OCI-LY3 (cell line): ENCODE data around the gene BCKDHA.
A peak's percentile ranks its signal among the peaks of the same experiment; 100 is the strongest.

Source experiments
- H2AFZ ChIP-seq: fragments of 200-600, 300-600 bp; shearing (Covaris generic); 2 replicates; pipeline ENCODE4 v1.6.0; 2014; ENCODE audit warnings: antibody characterized with exemption, low read depth, low read length
- H3K27ac ChIP-seq: fragments of 200-600, 300-600 bp; sonication (generic); 2 replicates; pipeline ENCODE4 v1.5.1; 2014; ENCODE audit warnings: mild to moderate bottlenecking, low read length, moderate library complexity, mixed read lengths
- H3K27me3 ChIP-seq: fragments of 200-600, 300-600 bp; sonication (generic); 2 replicates; pipeline ENCODE4 v1.6.1; 2014; ENCODE audit warnings: low read depth, low read length, mixed read lengths
- H3K36me3 ChIP-seq: fragments of 200-600, 300-600 bp; sonication (generic); replicated peaks from 2 replicates; pipeline ENCODE3; 2014; ENCODE audit warnings: low read depth, low read length, mixed read lengths
- H3K4me1 ChIP-seq: fragments of 300-600, 200-600 bp; sonication (generic); 2 replicates; pipeline ENCODE4 v1.6.1; 2014; ENCODE audit warnings: low read length, mixed read lengths
- H3K4me2 ChIP-seq: fragments of 200-600, 300-600 bp; sonication (generic); 2 replicates; pipeline ENCODE4 v1.6.1; 2014; ENCODE audit warnings: low read length, mixed read lengths
- H3K4me3 ChIP-seq: fragments of 300-600, 200-600 bp; sonication (generic); 2 replicates; pipeline ENCODE4 v1.5.1; 2014; ENCODE audit warnings: antibody characterized with exemption, mild to moderate bottlenecking, low read length, moderate library complexity
- H3K79me2 ChIP-seq: fragments of 300-600, 200-600 bp; shearing (Covaris generic); 2 replicates; pipeline ENCODE4 v1.6.1; 2014; ENCODE audit warnings: mild to moderate bottlenecking, low read length, mixed read lengths
- H3K9ac ChIP-seq: fragments of 300-600, 200-600 bp; shearing (Covaris generic); 2 replicates; pipeline ENCODE4 v1.6.0; 2014; ENCODE audit warnings: mild to moderate bottlenecking, low read length, moderate library complexity
- H3K9me3 ChIP-seq: fragments of 200-600, 300-600 bp; shearing (Covaris generic); 2 replicates; pipeline ENCODE4 v1.6.1; 2014; ENCODE audit warnings: low read length, mixed read lengths; ENCODE audit not compliant: insufficient read depth
- H4K20me1 ChIP-seq: fragments of 200-600, 300-600 bp; sonication (generic); 2 replicates; pipeline ENCODE4 v1.6.1; 2016; ENCODE audit warnings: low read length, mixed read lengths; ENCODE audit not compliant: insufficient read depth
- EZH2phosphoT487 ChIP-seq: fragments of 200-600 bp; shearing (Covaris generic); IDR thresholded peaks from 2 replicates; pipeline ENCODE4 v1.6.1; 2018; ENCODE audit warnings: antibody characterized with exemption, mixed run types, low read depth
- TF ChIP-seq, protein P1 (sequence below): fragments of 200-600, 300-600 bp; sonication (generic); IDR thresholded peaks from 2 replicates; pipeline ENCODE4 v1.5.1; 2014; ENCODE audit warnings: antibody characterized with exemption, low read length, low read depth

Gene BCKDHA

DNA sequence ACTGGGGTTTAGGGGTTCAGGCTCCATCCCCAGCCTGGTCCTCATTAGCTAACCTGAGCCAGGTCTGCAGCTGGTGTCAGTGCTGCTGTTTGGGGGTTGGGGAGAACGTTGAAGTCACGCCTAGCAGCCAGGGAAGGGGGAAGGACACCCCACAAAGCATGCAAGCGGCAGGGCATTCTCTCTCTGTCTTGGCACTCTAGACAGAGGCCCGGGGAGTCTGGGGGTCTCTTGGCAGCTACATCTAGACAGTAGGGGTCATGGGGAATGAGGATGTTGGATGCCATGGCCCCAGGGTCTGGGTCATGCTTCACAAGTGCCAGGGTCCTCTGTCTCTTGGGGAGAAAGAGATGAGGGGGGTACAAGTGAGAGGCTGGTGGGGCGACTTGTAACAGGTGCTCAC is 48.0 kb downstream of the BCKDHA start:
- Histone ChIP-seq H3K4me2 (no peak overlapping the region), H3K4me3 (no peak overlapping the region), H3K4me1 (peaks cover 25% of the 10 kb centered on the region), H3K27me3 (peaks cover 3% of the 10 kb centered on the region; the same call in 1 of the 2 replicates), H3K79me2 (no peaks in the 10 kb centered on the region), H4K20me1 (no peaks in the 10 kb centered on the region), H2AFZ (no peak overlapping the region), H3K9me3 (no peaks in the 10 kb centered on the region), H3K36me3 (no peaks in the 10 kb centered on the region), H3K27ac (no peak overlapping the region), H3K9ac (no peak overlapping the region)
- TF ChIP-seq, protein P1, sequence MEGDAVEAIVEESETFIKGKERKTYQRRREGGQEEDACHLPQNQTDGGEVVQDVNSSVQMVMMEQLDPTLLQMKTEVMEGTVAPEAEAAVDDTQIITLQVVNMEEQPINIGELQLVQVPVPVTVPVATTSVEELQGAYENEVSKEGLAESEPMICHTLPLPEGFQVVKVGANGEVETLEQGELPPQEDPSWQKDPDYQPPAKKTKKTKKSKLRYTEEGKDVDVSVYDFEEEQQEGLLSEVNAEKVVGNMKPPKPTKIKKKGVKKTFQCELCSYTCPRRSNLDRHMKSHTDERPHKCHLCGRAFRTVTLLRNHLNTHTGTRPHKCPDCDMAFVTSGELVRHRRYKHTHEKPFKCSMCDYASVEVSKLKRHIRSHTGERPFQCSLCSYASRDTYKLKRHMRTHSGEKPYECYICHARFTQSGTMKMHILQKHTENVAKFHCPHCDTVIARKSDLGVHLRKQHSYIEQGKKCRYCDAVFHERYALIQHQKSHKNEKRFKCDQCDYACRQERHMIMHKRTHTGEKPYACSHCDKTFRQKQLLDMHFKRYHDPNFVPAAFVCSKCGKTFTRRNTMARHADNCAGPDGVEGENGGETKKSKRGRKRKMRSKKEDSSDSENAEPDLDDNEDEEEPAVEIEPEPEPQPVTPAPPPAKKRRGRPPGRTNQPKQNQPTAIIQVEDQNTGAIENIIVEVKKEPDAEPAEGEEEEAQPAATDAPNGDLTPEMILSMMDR = no peak
- no peak for TF ChIP-seq EZH2phosphoT487

GRCh38 chr19:41447732-41448332 is 50.2 kb downstream of the BCKDHA start:
- no peaks in the 10 kb centered on the region for H4K20me1 ChIP-seq
- H2AFZ ChIP-seq = no peak overlapping the region
- H3K27me3 ChIP-seq = peaks cover 3% of the 10 kb centered on the region; the same call in 1 of the 2 replicates
- TF ChIP-seq, protein P1 = peak; percentile 20
- TF ChIP-seq EZH2phosphoT487 = no peak
- no peaks in the 10 kb centered on the region for H3K36me3 ChIP-seq
- H3K79me2 ChIP-seq = no peaks in the 10 kb centered on the region
- H3K4me2 ChIP-seq = no peak overlapping the region
- peaks cover 24% of the 10 kb centered on the region for H3K4me1 ChIP-seq
- no peak overlapping the region for H3K27ac ChIP-seq
- H3K4me3 ChIP-seq = no peak overlapping the region
- H3K9ac ChIP-seq = no peak overlapping the region
- H3K9me3 ChIP-seq = no peaks in the 10 kb centered on the region

DNA sequence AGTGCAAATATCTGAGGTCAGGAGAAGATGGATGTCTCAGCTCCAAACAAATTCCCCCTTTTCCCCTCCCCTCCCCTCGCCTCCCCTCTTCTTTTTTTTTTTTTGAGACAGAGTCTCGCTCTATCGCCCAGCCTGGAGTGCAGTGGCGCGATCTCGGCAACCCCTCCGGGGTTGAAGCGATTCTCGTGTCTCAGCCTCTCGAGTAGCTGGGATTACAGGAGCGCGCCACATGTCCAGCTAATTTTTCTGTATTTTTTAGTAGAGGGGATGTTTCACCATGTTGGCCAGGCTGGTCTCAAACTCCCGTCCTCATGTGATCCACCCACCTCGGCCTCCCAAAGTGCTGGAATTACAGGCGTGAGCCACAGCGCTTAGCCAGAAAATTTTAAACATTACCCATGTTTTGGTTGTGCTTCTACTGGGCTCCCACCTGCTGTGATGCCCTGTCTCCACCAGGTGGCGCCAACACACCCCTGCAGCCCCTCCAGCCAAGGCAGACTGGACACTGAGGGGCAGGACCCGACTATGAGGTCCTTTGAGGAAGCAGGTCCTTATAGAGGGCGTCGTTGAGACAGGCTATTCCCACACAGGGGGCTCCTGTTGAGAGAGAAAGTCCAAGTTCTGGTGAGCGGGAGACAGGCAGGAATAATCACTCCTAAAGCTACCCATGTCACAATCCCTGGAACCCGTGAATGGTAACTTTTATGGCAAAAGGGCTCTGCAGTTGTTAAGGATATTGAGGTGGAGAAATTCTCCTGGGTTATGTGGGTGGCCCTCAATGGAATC is 51.7 kb downstream of the BCKDHA start:
- peak overlapping the region; percentile 78 for H3K4me2 ChIP-seq
- H3K9ac ChIP-seq = peak overlapping the region; percentile 63
- no peaks in the 10 kb centered on the region for H3K36me3 ChIP-seq
- TF ChIP-seq EZH2phosphoT487 = no peak
- TF ChIP-seq, protein P1 = peak; percentile 99
- peak overlapping the region; percentile 73 for H3K4me3 ChIP-seq
- no peaks in the 10 kb centered on the region for H4K20me1 ChIP-seq
- no peak overlapping the region for H3K27ac ChIP-seq
- H3K4me1 ChIP-seq = peaks cover 10% of the 10 kb centered on the region
- H2AFZ ChIP-seq = peak overlapping the region; percentile 80
- H3K27me3 ChIP-seq = peaks cover 3% of the 10 kb centered on the region; the same call in 1 of the 2 replicates
- no peaks in the 10 kb centered on the region for H3K9me3 ChIP-seq
- no peaks in the 10 kb centered on the region for H3K79me2 ChIP-seq

DNA sequence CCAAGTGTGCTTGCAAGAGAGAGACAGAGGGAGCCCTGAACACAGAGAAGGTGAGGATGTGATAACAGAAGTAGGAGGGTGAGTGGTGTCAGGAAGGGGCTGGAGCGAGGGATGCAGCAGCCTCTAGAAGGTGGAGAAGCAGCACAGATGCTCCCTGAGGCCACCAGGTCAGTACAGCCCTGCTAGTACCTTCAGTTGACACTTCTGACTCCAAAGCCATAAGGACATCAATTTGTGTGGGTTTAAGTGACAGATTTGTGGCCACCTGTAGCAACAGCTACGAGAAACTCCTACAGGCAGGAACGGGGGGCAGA is 52.2 kb downstream of the BCKDHA start:
- TF ChIP-seq, protein P1 = no peak
- TF ChIP-seq EZH2phosphoT487 = no peak
- H3K9ac ChIP-seq = peak overlapping the region; percentile 63
- H3K27me3 ChIP-seq = peaks cover 3% of the 10 kb centered on the region; the same call in 1 of the 2 replicates
- H3K4me2 ChIP-seq = peak overlapping the region; percentile 78
- peak overlapping the region; percentile 73 for H3K4me3 ChIP-seq
- H3K79me2 ChIP-seq = no peaks in the 10 kb centered on the region
- H3K36me3 ChIP-seq = no peaks in the 10 kb centered on the region
- peaks cover 9% of the 10 kb centered on the region for H3K4me1 ChIP-seq
- H3K27ac ChIP-seq = no peak overlapping the region
- no peaks in the 10 kb centered on the region for H3K9me3 ChIP-seq
- no peaks in the 10 kb centered on the region for H4K20me1 ChIP-seq
- H2AFZ ChIP-seq = peak overlapping the region; percentile 65
